Lower lobe of right lung (tissue), 2 donors: ENCODE results near the gene PLOD1. TPM values are rescaled to one million over a fixed set of nuclear protein-coding genes. Genes with fewer than 3 reads are reported as not detected.

ENCODE experiments used
- ATAC-seq, 2 donors: fragments of 200-7000 bp; cut with Tn5 transposase; one replicate each; pipeline ENCODE4 v1.9.1; 2020 to 2022; ENCODE audit warnings: mild to moderate bottlenecking in 2 of 2, moderate library complexity in 2 of 2
- DNase-seq: peaks from one replicate; pipeline ENCODE4 v3.0.0-alpha.2; 2020
- H3K27ac ChIP-seq: fragments of 200-600 bp; one replicate; pipeline ENCODE4 v1.8.0; 2022
- H3K27me3 ChIP-seq: fragments of 200-600 bp; one replicate; pipeline ENCODE4 v1.8.0; 2022; ENCODE audit warnings: low read depth
- H3K36me3 ChIP-seq: fragments of 200-600 bp; one replicate; pipeline ENCODE4 v1.8.0; 2022; ENCODE audit warnings: mild to moderate bottlenecking
- H3K4me1 ChIP-seq: fragments of 200-600 bp; one replicate; pipeline ENCODE4 v1.8.0; 2022
- H3K4me3 ChIP-seq: fragments of 200-600 bp; one replicate; pipeline ENCODE4 v1.8.0; 2022; ENCODE audit warnings: mild to moderate bottlenecking
- H3K9me3 ChIP-seq: fragments of 200-600 bp; one replicate; pipeline ENCODE4 v1.8.0; 2022
- intact Hi-C: fragments of 100-400 bp; cut with DNase I; formaldehyde crosslinking; loops from one replicate; pipeline ENCODE4 v1.11.0; 2022
- total RNA-seq: library from RNA; stranded (reverse); fragmentation: NEBNext Ultra II Directional; extraction: Animal tissue kit (Norgen Biotek cat#: 25700); gene quantifications from one replicate; pipeline ENCODE4 v1.2.1, GENCODE V29; 2021
- TF ChIP-seq, protein P1 (sequence below): fragments of 200-600 bp; IDR thresholded peaks from one replicate; pipeline ENCODE4 v1.8.0; 2022; ENCODE audit warnings: antibody characterized with exemption, mild to moderate bottlenecking
- donor health status: DM: no; HTN: yes; CAD: no; lungs with severe emphysema.

Gene PLOD1
- total RNA-seq, 1 donor from 2014 or later: 84.5 TPM

DNA sequence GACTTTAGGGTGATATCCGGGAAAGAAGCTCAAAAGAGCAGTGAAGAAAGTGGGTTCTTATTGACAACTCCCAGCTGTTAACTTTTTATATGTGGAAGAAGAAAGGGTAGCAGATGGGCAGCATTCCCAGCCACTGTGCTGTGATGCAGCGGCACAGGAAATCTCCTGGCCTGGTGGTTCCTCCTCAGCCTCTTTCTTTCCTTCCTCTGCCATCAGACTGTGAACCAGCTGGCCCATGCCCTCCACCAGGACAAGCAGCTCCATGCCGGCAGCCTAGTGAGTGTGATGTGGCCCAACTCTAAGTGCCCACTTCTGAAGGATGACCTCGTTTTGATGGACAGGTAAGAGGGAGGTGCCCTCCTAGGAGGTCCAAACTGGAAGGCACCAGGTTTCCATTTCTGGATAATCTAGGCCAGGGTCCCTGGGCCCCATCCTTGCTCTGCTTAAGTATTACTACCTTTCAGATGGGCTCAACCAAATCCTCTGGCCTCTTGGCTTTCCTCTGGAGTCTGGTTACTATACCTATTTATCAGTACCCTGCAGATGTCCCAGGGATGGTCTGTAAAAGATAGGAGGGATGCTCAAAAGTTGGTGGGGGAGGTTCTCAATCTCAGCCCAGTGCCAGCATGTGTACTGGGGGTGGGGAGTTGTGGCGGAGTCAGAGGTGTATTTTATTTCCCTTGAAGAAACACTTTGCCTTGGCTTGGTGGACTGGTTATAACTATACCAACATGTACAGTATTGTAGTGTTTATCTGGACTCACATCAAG lies 62.7 kb downstream of the PLOD1 start:
- Histone ChIP-seq H3K36me3 (peaks cover 100% of the 10 kb centered on the region), H3K27me3 (no peaks in the 10 kb centered on the region), H3K4me1 (peaks cover 4% of the 10 kb centered on the region), H3K4me3 (no peak overlapping the region), H3K27ac (no peak overlapping the region), H3K9me3 (no peaks in the 10 kb centered on the region)
- intact Hi-C loops: no loop called here
- no peak for DNase-seq
- no peak for ATAC-seq
- TF ChIP-seq, protein P1, sequence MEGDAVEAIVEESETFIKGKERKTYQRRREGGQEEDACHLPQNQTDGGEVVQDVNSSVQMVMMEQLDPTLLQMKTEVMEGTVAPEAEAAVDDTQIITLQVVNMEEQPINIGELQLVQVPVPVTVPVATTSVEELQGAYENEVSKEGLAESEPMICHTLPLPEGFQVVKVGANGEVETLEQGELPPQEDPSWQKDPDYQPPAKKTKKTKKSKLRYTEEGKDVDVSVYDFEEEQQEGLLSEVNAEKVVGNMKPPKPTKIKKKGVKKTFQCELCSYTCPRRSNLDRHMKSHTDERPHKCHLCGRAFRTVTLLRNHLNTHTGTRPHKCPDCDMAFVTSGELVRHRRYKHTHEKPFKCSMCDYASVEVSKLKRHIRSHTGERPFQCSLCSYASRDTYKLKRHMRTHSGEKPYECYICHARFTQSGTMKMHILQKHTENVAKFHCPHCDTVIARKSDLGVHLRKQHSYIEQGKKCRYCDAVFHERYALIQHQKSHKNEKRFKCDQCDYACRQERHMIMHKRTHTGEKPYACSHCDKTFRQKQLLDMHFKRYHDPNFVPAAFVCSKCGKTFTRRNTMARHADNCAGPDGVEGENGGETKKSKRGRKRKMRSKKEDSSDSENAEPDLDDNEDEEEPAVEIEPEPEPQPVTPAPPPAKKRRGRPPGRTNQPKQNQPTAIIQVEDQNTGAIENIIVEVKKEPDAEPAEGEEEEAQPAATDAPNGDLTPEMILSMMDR: no peak

GRCh38 chr1:11998636-11999035 lies 64.1 kb downstream of the PLOD1 start:
- Histone ChIP-seq H3K27ac (no peak overlapping the region), H3K4me1 (no peaks in the 10 kb centered on the region), H3K36me3 (peaks cover 100% of the 10 kb centered on the region), H3K4me3 (no peak overlapping the region), H3K27me3 (no peaks in the 10 kb centered on the region), H3K9me3 (no peaks in the 10 kb centered on the region)
- ATAC-seq: no peak
- DNase-seq: no peak
- TF ChIP-seq, protein P1: no peak
- intact Hi-C loops: no loop called here

GRCh38 chr1:11999236-11999635 lies 64.7 kb downstream of the PLOD1 start:
- Histone ChIP-seq H3K36me3 (peaks cover 100% of the 10 kb centered on the region), H3K27ac (no peak overlapping the region), H3K4me1 (no peaks in the 10 kb centered on the region), H3K4me3 (no peak overlapping the region), H3K9me3 (no peaks in the 10 kb centered on the region), H3K27me3 (no peaks in the 10 kb centered on the region)
- TF ChIP-seq, protein P1: no peak
- DNase-seq: no peak
- intact Hi-C loops: no loop called here
- no peak for ATAC-seq

- no peaks in the 10 kb centered on the region for H3K27me3 ChIP-seq
- no peaks in the 10 kb centered on the region for H3K9me3 ChIP-seq
- peak in 1 of 2 donors; percentile 6 for ATAC-seq
- intact Hi-C loops: no loop called here
- no peak overlapping the region for H3K27ac ChIP-seq
- H3K4me1 ChIP-seq: no peaks in the 10 kb centered on the region
- TF ChIP-seq, protein P1: peak; percentile 56
- peaks cover 100% of the 10 kb centered on the region for H3K36me3 ChIP-seq
- no peak overlapping the region for H3K4me3 ChIP-seq
- no peak for DNase-seq
Observed at GRCh38 chr1:12001249-12001917, 66.9 kb downstream of the PLOD1 start.

DNA sequence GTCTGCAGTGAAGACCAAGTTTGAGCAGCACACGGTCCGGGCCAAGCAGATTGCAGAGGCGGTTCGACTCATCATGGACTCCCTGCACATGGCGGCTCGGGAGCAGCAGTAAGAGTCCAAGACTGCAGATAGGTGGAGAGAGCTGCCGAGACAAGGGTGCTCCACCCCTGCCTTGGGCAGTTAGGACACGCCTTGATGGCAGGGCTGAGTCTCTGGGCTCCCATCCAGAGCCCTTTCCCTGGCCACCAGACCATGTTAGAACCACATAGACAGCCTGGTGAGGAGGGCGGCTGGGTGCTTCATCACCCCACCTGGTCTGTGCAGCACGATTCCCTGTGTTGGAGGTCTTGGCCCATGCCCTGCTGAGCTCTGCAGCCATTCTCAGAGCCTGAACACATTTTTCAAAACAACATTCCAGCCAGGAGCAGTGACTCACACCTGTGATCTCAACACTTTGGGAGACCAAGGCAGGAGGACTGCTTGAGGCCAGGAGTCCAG lies 67.5 kb downstream of the PLOD1 start:
- H3K36me3 ChIP-seq: peaks cover 100% of the 10 kb centered on the region
- H3K27ac ChIP-seq: no peak overlapping the region

More for the DNA sequence above, 67.5 kb downstream of the PLOD1 start:
- intact Hi-C loops: no loop called here
- H3K27me3 ChIP-seq: no peaks in the 10 kb centered on the region
- no peaks in the 10 kb centered on the region for H3K4me1 ChIP-seq
- ATAC-seq (no peak), DNase-seq (no peak)
- H3K9me3 ChIP-seq: no peaks in the 10 kb centered on the region
- TF ChIP-seq, protein P1: no peak
- no peak overlapping the region for H3K4me3 ChIP-seq
